Prostate gland (tissue), 2 donors: ENCODE data around the gene NEDD4L. TPM values are rescaled to one million over a fixed set of nuclear protein-coding genes. Genes with fewer than 3 reads are reported as not detected.
A peak's percentile ranks its signal among the peaks of the same experiment; 100 is the strongest.

ENCODE experiments used
- DNase-seq: peaks from one replicate; pipeline ENCODE4 v3.0.0-alpha.2; 2019; ENCODE audit warnings: low spot score
- H3K27ac ChIP-seq, 2 donors: fragments of 200-600 bp; sonication (generic); 2 replicates each; pipeline ENCODE4 v1.5.1; 2017 to 2019
- H3K27me3 ChIP-seq: fragments of 200-600 bp; sonication (generic); replicated peaks from 2 replicates; pipeline ENCODE4 v1.5.1; 2019; ENCODE audit not compliant: insufficient read depth
- H3K36me3 ChIP-seq, 2 donors: fragments of 200-600 bp; sonication (generic); 1 replicate in 1 of 2; 2 replicates in 1 of 2; pipeline versions ENCODE4 v1.5.1 to v1.8.1; 2017 to 2019
- H3K4me1 ChIP-seq: fragments of 200-600 bp; sonication (generic); replicated peaks from 2 replicates; pipeline ENCODE4 v1.5.1; 2019
- H3K4me3 ChIP-seq, 2 donors: fragments of 200-600 bp; sonication (generic); 2 replicates each; pipeline ENCODE4 v1.5.1; 2017 to 2019
- H3K9me3 ChIP-seq: fragments of 200-600 bp; sonication (generic); 2 replicates; pipeline ENCODE4 v1.5.1; 2017
- CTCF ChIP-seq, 4 experiments: fragments of 200-600 bp in 2 of 4; fragments of 450-650 bp in 2 of 4; sonication (generic) in 2 of 4; IDR thresholded peaks; 1 replicate in 3 of 4; 2 replicates in 1 of 4; pipeline ENCODE4 v1.5.1; 2016 to 2019; ENCODE audit warnings: antibody characterized with exemption in 4 of 4, mild to moderate bottlenecking in 2 of 4, moderate library complexity in 2 of 4
- POLR2A ChIP-seq: fragments of 450-650 bp; IDR thresholded peaks from one replicate; pipeline ENCODE4 v1.6.1; 2016; ENCODE audit warnings: antibody characterized with exemption, mild to moderate bottlenecking
- POLR2AphosphoS5 ChIP-seq: sonication (generic); formaldehyde crosslinking; IDR thresholded peaks from one replicate; pipeline ENCODE4 v1.6.1; 2017; ENCODE audit warnings: antibody characterized with exemption
- WGBS: methylation state at CpG from one replicate; pipeline ENCODE4 v1.1.5; 2018; 5-methylcytosine and 5-hydroxymethylcytosine counted together
- intact Hi-C: fragments of 100-400 bp; cut with DNase I; formaldehyde crosslinking; loops from one replicate; pipeline ENCODE4 v1.14.2; 2022
- total RNA-seq, 2 donors: library from RNA; depleted of rRNA; stranded (reverse); fragments of >200 nt; gene quantifications; one replicate each; pipeline ENCODE4 v1.1.0, GENCODE V29; 2016

NEDD4L gene
- total RNA-seq, 2 donors from 2014 or later: 280 to 420 TPM

GRCh38 chr18:58088691-58089065 is 44.7 kb downstream of the NEDD4L start:
- intact Hi-C loops: no loop called here
- Histone ChIP-seq H3K4me1 (peaks cover 26% of the 10 kb centered on the region), H3K27me3 (no peaks in the 10 kb centered on the region), H3K4me3 (no peak overlapping the region), H3K36me3 (no peaks in the 10 kb centered on the region), H3K9me3 (no peaks in the 10 kb centered on the region), H3K27ac (peak overlapping the region; percentile 48 to 82)
- DNase-seq: peak; percentile 63
- TF ChIP-seq POLR2AphosphoS5: peak; percentile 88
- peak in 1 of 4 experiments; percentile 17 for TF ChIP-seq CTCF (IDR thresholded peaks at IDR 0.05)
- TF ChIP-seq POLR2A: no peak
- WGBS: 36% methylated on average over 4 of the region's 4 CpGs

GRCh38 chr18:58091099-58091611 is 47.1 kb downstream of the NEDD4L start:
- Histone ChIP-seq H3K4me3 (no peak overlapping the region), H3K27me3 (no peaks in the 10 kb centered on the region), H3K36me3 (no peaks in the 10 kb centered on the region), H3K9me3 (no peaks in the 10 kb centered on the region), H3K27ac (peak overlapping the region in 1 of 2 donors; percentile 82), H3K4me1 (peaks cover 26% of the 10 kb centered on the region)
- no peak for DNase-seq
- intact Hi-C loops: no loop called here
- WGBS: 96% methylated on average over 2 of the region's 2 CpGs
- TF ChIP-seq CTCF (IDR thresholded peaks at IDR 0.05) (no peak), POLR2A (no peak), POLR2AphosphoS5 (no peak)

- TF ChIP-seq CTCF (IDR thresholded peaks at IDR 0.05) (no peak), POLR2A (no peak), POLR2AphosphoS5 (no peak)
- 91% methylated on average over 7 of the region's 7 CpGs for WGBS
- intact Hi-C loops: no loop called here
- DNase-seq: no peak
- Histone ChIP-seq H3K9me3 (no peaks in the 10 kb centered on the region), H3K27me3 (no peaks in the 10 kb centered on the region), H3K36me3 (no peaks in the 10 kb centered on the region), H3K4me3 (no peak overlapping the region), H3K4me1 (peaks cover 10% of the 10 kb centered on the region), H3K27ac (no peak overlapping the region)
Measured at GRCh38 chr18:58093311-58093803, 49.3 kb downstream of the NEDD4L start.

DNA sequence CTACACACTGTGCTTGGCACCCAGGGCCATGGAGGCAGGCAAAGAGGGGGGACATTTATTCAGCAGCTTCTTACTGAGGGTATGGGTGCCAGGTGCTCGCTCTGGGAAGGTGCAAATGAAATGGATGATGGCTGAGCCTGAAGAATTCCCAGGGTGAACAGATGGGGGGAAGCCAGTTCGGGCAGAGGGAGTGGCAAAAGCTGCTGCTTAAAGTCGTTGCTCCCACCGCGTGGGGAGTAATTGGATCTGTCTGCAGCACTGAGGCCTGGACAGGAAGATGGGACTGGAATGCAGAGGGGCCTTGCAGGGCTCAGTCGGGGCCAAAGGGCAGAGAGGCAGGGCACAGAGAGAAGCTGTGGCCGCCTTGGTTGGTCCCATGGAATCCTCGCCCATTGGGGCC is 51.2 kb downstream of the NEDD4L start:
- 82% methylated on average over 8 of the region's 8 CpGs for WGBS
- no peak for DNase-seq
- Histone ChIP-seq H3K36me3 (no peaks in the 10 kb centered on the region), H3K27me3 (no peaks in the 10 kb centered on the region), H3K4me1 (no peaks in the 10 kb centered on the region), H3K9me3 (no peaks in the 10 kb centered on the region), H3K4me3 (no peak overlapping the region), H3K27ac (no peak overlapping the region)
- no peak for TF ChIP-seq POLR2AphosphoS5
- no peak for TF ChIP-seq CTCF (IDR thresholded peaks at IDR 0.05)
- no peak for TF ChIP-seq POLR2A
- intact Hi-C loops: no loop called here

DNA sequence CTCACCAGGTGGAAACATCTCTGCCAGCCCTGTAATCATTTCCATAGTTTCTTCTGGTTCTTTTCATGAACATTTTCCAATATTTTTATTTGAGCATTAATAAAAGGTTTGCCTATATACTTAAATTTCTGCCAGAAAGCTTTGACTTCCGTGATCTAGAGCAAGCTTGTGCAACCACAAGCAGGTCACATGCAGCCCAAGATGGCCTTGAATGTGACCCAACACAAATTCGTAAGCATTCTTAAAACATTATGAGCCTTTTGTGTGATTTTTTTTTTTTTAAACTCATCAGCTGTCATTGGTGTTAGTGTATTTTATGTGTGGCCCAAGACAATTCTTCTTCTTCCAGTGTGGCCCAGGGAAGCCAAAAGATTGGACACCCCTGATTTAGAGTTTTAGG is 51.6 kb downstream of the NEDD4L start:
- intact Hi-C loops: no loop called here

More for the DNA sequence above, 51.6 kb downstream of the NEDD4L start:
- Histone ChIP-seq H3K27ac (no peak overlapping the region), H3K27me3 (no peaks in the 10 kb centered on the region), H3K36me3 (no peaks in the 10 kb centered on the region), H3K4me1 (no peaks in the 10 kb centered on the region), H3K9me3 (no peaks in the 10 kb centered on the region), H3K4me3 (no peak overlapping the region)
- TF ChIP-seq CTCF (IDR thresholded peaks at IDR 0.05) (no peak), POLR2AphosphoS5 (no peak), POLR2A (no peak)
- WGBS: 91% methylated on average over 2 of the region's 2 CpGs
- no peak for DNase-seq
